Fibroblast of peridontal ligament (primary cell): ENCODE measurements around the gene DDX10.
A peak's percentile ranks its signal among the peaks of the same experiment; 100 is the strongest.

Source experiments
- DNase-seq: peaks from one replicate; pipeline ENCODE4 v3.0.0-alpha.2; 2010; ENCODE audit errors: extremely low read depth

The DDX10 gene

DNA sequence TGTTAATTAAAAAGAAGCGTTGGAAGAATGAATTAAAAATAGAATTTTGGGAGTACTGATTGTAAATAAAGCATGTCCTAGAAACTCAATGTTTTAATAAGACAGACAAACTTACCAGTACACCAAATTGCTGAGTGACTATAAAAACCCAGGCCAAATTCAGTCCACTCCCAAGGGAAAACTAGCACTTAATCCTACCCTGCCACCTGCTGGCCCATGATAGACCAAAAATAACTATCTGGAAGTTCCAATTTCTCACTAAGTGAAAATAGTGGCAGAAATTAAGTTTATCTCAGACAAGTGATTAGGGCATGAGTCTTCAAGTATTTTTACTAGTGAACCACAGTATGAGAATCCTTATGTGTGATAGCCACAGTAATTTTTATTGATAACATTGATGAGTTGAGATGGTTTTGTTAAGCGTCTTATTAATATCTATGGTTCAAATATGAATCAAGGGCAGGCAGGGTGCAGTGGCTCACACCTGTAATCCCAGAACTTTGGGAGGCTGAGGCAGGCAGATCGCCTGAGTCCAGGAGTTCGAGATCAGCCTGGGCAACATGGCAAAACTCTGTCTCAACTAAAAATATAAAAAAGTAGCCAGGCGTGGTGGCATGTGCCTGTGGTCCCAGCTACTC is 9.8 kb upstream of the DDX10 start:
- peak; percentile 62 for DNase-seq

DNA sequence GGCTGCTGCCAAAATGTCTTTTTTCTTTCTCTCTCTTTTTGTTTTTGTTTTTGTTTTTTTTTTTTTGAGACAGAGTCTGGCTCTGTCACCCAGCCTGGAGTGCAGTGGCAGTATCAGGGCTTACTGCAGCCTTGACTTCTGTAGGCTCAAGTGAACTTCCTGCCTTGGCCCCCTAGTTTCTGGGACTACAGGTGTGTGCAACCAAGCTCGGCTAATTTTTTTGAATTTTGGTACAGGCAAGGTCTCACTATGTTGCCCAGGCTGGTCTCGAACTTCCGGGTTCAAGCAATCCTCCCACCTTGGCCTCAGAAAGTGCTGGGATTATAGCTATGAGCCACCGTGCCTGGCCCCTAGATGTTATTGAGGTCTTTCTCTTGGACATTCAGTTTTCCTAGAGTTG is 2.2 kb upstream of the DDX10 start:
- DNase-seq: no peak

DNA sequence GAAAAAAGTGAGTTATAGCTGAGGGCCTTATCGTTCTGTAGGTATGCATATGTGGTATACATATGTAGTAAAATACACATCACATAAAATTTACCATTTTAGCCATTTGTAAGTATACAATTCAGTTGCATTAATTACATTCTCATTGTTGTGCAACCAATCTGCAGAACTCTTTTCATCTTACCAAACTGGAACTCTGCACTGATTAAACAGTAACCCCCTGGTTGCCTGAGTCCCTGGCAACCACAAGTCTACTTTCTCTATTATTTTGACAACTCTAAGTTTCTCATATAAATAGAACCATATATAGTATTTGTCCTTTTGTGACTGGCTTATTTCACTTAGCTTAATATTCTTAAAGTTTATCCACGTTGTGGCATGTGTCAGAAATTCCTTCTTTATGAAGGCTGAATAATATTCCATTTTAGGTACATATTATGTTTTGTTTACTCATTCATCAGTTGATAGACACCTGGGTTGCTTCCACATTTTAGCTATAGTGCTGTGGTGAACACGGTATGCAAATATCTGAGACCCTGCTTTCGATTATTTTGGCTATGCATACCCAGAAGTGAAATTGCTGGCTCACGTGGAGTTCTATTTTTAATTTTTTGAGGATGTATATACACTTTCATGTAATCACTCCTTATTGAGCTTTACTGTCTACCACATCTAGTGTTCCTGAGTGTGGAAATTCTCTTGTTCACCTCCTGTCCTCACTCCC is 1.6 kb upstream of the DDX10 start:
- no peak for DNase-seq

DNA sequence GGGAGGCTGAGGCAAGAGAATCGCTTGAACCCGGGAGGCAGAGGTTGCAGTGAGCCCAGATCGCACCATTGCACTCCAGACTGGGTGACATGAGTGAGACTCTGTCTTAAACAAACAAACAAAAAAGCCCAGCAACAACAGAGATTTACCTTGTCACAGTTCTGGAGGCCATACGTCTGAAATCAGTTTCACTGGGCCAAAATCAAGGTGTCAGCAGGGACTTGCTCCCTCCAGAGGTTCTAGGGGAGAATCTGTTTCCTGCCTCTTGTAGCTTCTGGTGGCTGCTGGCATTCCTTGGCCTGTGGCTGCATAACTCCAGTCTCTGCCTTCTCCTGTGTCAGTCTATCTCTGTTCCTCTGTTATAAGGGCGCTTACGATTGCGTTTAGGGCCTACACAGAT is 1.5 kb downstream of the DDX10 start:
- no peak for DNase-seq

DNA sequence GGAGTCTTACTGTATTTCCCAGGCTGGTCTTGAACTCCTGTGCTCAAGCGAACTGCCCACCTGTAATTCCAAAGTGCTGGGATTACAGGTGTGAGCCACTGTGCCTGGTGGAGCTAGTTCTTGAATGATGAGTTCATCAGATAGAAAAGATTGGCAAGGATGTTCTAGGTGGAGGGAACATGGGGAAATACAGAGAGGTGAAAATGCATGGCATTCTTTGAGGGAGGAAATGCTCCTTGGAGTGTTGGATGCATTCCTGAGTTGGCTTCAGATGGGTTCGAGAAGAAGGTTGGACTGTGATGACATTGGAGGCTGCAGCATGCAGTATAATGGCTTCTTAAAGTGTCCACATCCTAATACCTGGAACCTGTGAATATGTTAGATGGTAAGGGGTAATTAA is 4.4 kb downstream of the DDX10 start:
- DNase-seq: no peak

DNA sequence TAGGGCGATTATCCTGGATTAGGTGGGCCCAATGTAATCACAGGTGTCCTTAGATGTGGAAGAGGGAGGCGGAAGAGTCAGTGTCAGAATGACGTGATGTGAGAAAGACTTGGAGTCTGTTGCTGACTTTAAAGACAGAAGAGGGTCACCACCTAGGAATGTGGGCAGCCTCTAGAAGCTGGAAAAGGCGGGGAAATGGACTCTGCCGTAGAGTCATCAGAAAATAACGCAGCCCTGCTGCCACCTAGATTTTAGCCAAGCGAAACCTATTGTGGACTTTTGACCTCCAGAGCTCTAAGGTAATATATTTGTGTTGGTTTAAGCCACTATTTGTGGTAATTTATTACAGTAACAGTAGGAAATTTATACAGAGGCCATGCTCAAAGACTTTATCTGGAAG is 4.8 kb downstream of the DDX10 start:
- DNase-seq: no peak

DNA sequence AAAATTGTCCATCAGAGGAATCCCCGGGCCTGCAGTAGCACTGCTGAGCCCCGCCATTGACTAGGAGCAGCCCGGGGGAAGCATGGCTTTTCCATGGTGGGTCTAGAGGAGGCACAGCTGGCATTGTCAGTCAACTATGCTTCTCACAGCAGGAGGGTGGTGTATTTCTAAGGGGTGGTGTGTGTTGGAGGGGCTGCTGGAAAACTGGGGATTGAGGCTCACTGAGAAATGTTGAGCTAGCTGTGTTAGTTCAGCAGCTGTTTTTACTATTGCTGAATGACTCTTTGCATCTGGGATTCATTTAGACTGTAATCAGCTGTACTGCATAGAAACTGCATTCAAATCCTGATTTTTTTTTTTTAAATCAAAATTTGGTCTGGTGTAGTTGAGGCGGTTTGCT is 5.6 kb downstream of the DDX10 start:
- peak; percentile 57 for DNase-seq

DNA sequence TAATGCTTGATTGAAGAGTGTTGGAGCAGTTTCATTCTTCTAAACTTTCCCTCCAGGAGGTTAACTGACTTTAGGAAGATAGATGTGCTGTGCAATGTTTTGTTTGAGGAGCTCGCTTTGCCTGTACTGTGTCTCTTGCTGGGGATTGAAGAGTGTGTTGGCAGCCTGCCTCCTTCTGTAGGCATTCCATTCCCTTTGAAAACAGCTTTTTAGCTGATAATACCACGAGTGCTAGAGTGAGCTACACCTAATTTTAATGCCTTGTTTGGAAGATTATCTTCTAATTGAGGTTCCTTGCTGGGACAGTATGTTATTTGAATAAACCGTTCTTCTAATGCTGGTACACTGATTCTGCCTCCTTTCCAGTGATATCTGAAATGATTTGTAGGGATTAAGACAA is 7.2 kb downstream of the DDX10 start:
- DNase-seq: peak; percentile 33

DNA sequence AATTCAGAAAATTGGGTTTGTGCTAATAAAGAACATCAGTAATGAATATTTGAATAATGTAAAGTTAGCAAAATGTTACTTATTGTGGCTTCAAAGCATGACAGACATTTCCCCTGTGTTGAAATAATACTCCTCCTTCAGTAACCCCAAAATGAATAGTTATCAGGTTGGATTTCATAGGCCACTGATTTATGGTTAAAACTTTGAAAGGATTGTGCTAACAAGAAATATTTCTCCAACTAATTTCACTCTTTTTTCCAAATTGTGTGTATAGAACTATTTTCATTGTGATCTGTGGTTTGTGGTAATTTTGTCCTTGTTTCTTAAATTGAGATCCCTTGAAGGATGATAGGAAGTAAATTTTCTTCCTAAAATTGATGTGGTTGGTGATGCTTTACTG is 7.9 kb downstream of the DDX10 start:
- DNase-seq: no peak

DNA sequence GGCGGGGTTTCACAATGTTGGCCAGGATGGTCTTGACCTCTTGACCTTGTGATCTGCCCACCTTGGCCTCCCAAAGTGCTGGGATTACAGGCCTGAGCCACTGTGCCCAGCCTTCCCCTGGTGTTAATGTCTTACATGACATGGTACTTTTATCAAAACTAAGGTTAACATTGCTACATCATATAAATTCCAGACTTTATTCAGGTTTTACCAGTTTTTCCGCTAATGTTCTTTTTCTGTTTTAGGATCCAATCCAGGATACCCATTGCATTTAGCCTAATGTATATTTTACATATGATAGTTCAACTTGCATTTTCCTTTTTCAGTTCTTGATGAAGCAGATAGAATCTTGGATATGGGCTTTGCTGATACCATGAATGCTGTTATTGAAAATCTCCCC is 14.2 kb downstream of the DDX10 start:
- no peak for DNase-seq

DNA sequence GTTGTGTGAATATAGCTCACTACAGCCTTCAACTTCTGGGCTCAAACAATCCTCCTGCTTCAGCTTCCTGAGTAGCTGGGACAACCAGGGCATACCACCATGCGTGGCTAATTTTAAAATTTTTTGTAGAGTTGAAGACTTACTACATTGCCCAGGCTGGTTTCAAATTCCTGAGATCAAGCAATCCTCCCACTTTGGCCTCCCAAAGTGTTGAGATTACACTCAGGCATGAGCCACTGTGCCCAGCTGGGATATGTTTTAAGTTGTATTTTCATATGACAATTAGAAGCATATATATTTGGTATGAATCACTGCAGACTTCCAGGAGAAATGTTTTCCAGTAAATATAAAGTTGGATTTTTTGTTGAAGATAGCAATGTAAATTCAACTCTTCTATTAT is 15.4 kb downstream of the DDX10 start:
- peak; percentile 18 for DNase-seq

DNA sequence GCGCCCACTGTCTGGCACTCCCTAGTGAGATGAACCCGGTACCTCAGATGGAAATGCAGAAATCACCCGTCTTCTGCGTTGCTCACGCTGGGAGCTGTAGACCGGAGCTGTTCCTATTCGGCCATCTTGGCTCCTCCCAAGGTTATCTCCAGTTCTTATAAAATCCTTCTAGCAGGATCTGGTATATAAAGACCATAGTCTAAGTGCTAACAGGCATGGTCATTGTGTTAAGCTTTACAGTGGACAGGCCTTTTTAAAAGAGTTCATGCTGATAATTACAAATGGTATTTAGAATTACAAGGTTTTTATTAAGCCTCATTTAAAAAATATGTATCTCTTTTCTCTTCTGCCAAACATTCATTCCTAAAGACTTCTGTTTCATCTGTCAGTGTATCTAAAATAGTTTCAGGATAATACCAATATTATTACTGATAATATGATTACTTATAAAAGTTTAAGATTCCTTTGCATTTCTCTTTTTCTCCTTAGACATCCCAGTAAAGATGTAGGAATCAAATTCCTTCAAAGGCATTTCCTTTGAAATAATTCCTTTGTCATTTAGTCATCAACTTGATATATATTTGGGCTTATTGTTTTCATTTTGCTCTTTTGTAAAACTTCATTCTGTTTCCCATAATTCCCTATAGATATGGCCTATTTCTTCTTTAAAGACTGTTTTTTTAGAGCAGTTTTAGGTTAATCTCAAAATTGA is 20.7 kb downstream of the DDX10 start:
- DNase-seq: no peak

DNA sequence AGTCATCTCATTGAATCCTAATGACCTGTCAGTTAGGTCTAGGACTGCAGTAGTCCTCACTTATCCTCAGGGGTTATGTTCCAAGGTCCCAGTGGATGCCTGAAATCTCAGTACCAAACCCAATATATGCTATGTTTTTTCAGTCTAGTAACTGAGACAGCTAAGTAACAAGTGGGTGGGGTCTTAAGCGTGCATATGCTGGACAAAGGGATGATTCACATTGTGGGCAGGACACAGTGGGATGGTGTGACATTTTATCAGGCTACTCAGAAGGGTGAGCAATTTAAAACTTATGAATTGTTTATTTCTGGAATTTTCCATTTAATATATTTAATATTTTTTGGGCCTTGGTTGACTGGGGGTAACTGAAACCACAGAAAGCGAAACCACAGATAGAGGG is 29.0 kb downstream of the DDX10 start:
- peak; percentile 38 for DNase-seq

DNA sequence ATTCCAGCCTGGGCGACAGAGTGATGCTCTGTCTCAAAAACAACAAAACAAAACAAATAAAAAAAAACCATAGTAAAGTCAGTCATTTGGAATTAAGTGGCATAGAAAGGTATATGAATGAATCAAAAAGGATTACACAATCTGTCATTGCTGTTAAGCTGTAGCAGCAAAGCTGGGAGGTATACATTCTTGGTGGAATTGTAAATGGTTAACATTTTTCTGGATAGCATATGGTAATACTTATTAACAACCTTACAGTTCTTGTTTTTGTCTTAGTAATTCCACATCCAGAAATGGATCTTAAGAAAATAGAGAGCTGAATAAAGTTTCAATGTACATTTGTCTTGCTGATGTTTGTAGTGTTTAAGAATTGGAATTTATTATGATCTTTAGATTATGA is 30.0 kb downstream of the DDX10 start:
- no peak for DNase-seq

DNA sequence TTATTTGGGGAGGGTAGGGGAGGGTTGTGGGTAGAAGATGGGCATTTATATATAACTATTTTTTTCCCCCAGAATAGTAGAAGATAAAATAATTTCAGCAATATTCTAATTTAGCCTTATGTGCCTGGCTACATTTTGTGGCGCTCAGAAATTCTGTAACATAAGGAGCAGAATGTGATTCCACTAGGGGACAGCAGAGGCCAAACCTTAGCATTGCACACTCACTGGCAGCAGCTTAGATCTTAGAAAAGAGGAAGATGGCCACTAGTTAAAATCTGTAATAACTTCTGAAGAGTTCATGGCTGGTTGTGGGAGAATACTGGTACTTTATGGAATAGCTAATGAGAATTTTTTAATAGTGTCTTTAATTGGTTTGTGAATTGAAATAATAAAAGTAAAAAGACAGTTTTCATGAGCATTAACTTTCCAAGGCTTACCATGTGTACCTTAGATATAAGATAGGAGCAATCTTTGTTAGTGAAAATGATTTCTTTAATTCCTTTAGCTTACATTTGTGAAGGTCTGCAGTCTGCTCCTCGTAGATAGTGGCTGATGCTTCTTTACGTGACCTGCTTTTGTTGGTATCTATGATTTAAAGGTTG is 33.1 kb downstream of the DDX10 start:
- peak; percentile 89 for DNase-seq

DNA sequence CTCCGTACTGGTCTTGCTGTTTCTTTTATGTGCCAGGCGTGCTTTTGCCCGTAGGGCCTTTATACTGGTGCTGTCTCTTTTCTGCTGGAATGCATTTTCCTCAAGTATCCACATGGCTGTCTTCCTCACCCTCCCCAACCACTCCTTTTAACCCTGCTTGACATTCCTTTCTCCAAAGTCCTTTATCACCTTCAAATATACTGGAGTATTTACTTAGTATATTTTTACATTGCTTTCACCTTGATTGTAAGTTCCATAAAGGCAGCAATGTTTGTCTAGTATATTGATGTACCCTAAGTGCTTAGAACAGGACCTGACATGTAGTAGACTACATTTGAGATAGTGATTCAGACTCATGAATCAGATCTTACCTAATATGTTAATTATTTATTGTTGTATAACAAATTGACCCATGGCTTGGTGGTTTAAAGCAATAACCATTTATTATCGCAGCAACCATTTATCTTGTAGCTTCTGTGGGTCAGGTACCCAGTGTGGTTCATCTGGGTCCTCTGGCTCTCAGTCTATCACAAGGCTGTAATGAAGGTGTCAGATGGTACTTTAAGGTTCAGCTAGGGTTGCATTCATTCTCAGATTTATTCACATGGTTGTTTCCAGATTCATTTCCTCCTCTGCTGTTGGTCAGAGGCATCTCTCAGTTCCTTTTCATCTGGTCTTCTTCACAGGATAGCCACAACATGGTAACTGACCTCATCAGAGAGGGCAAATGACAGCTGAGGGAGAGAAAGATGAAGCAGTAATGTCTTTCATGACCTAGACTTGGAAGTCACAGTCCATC is 34.2 kb downstream of the DDX10 start:
- no peak for DNase-seq

DNA sequence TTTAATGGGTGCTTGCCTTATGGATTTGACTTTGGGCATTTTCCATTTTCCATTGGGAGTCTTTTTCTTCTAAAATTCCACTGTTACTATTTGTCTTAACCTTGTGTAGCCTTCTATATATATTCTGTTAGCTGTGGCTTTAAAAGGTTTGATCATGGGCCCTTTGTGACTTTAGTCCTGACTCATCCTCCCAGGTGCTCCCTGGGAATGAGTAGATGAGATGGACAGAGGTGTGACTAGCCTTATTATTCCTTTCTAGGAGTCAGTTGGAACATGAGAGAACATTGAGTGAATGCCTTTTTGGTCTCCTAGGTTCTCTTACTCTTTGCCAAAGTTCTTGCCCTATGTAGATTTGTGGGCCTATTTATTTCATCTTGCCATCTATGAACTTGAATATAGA is 39.0 kb downstream of the DDX10 start:
- DNase-seq: no peak

DNA sequence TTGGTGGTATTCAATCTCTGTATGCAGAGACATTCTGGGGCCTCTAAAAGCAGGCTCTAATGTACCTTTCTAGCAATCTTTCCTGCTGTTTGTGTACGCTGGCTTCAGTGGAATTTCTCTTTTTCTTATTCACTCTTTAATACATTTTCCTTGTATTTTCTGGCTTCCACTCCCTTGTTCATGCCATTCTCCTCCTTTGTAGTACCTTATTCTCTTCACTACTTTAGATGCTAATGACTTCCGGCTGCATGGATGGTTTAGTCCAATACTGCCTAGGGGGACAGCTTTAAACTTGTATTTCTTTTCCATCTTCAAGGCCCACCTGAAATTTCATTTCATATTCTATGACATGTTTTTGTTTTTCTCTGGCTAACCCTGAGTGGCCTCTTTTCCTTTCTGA is 40.2 kb downstream of the DDX10 start:
- DNase-seq: no peak

DNA sequence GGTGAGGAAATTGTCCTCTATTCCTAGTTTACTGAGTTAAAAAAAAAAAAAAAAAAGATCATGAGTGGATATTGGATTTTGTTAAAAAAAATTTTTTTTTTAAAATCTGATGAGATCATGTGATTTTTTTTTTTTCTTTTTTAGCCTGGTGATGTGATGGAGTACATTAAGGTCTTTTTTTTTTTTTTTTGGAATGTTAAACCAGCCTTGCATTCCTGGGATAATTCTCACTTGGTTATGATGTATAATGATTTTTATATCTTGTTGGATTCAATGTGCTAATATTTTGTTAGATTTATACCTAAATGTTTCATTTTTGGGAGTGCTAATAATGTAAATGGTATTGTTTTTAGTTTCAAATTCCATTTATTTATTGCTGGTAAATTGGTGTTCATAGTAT is 43.3 kb downstream of the DDX10 start:
- no peak for DNase-seq

DNA sequence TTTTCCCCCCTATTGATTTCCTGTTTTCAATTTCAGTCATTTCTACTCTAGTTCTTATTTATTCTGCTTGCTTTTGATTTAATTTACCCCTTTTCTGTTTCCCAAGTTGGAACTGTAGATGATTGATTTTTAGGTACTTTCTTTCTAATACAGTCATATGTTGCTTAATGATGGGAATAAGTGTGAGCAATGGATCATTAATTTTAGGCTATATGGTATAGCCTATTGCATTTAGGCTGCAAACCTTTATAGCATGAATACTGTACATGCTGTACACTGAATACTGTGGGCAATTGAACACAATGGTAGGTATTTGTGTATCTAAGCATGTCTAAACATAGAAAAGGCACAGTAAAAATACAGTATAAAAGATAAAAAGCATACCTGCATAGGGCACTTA is 44.9 kb downstream of the DDX10 start:
- no peak for DNase-seq

DNA sequence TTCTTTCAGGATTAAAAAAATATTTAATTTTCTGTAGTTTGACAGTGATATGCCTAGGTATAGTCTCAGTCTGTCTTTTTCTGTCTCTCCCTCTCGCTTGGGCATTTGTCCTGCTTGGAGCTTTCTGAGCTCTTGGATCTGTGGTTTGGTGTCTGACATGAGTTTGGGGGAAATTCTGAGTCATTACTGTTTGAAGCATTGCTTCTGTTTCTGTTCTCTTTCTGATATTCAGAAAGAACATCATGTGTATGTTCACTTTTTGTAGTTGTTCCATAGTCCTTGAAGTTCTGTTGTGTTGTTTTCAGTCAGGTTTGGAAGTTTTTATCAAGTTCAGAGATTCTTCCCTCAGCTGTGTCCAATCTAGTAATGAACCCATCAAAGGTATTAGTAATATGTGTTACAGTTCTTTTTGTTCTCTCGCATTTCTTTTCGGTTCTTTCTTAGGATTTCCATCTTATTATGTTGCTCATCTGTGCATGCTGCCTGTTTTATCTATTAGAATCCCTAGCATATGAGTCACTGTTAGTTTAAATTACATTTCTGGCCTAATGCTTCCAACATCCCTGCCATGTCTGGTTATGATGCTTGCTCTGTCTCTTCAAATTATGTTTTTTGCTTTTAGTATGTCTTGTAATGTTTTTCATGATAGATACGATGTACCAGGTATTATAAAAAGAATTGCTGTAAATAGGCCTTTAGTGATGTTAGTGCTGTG is 48.4 kb downstream of the DDX10 start:
- DNase-seq: peak; percentile 25
